GM21717 (cell line): ENCODE data around the gene POU2F1.
"Not testable (repeated sequence)": the region's sequence is repeated elsewhere in the genome, so short reads cannot be mapped to it uniquely, and the experiment has no call there.

ENCODE experiments used
- ATAC-seq: cut with Tn5 transposase; IDR thresholded peaks from one replicate; pipeline ENCODE4 v1.9.1; 2021; ENCODE audit warnings: mild to moderate bottlenecking, moderate library complexity; ENCODE audit not compliant: unreplicated experiment

POU2F1 gene

DNA sequence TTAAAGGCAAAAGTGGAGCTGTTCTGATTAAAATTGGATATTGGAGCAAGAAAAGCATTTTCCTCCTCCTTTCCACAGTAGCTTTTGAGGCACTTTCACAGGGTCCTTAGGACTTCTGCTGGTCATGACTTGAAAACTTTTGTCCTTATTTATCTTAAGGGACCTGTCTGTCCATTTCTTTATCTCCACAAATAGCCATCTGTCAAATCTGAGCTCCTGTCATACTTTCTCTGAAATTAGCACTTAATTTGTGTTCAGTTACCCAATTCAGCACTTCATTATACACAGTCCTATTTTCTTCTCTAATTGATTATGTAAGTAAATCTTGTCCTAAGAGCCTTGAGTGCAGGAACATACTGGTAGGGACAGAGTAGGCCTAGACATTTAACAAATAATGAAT is 9.8 kb downstream of the POU2F1 start:
- ATAC-seq = no peak

DNA sequence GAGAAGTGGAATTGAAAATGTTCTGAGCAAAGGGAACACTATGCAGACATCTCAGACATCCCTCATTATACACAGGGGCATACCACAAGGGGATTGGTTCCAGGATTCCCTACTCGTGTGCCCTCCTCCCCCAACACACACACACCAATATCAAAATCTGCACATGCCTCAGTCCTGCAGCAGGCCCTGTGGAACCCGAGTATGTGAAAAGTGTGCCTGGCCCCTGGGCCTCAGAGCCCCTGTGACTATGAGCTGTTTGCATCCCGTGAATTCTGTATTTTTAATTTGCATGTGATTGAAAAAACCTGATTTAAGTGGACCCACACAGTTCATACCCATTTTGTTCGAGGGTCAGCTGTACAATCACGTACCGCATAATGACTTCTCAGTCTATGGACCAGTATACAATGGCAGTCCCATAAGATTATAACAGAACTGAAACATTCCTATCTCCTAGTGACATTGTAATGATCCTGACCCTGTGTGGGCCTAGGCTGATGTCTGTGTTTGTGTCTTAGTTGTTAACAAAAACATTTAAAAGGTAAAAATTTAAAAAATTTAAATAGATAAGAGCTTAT is 11.3 kb downstream of the POU2F1 start:
- ATAC-seq = no peak

- no peak for ATAC-seq
Measured at GRCh38 chr1:167232801-167233200, 12.1 kb downstream of the POU2F1 start.

GRCh38 chr1:167233373-167233772 is 12.7 kb downstream of the POU2F1 start:
- no peak for ATAC-seq

DNA sequence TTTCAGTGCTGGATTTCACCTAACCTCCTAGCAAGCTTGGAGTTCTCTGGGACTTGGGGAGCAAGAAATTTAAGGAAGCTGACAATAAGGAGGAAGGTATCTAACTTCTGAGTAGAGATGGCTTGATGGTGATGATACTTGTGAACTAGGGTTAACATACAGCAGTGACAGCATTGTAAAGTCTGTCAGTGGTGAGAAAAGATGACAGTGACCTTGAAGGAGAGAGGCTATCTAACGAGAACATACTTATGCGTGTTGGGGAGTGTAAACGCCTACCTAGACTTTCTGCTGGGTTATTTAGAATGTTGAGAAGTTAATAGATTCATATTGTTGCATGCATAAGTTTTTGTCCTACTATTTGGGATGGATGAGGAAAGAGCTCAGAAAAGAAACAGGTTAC is 16.3 kb downstream of the POU2F1 start:
- no peak for ATAC-seq

- ATAC-seq = no peak
Measured at GRCh38 chr1:167238713-167239112, 18.0 kb downstream of the POU2F1 start.

DNA sequence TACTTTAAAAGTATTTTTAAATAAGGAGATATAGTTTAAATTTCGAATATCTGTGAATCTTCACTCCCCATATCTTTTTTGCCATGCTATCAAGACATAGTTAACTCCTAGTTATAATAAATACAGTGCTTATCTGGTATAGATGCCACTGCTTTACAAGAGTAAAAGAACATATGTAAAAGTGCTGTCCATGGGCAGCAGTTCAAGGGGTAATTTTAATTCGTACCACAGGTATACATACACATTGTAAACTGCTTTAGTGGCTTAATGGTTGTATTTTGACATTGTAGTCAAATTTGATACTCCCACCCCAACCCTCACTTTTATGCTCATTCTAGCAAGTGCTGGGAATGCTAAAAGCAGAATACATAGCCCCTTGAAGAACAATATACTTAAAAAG is 18.6 kb downstream of the POU2F1 start:
- ATAC-seq = no peak

DNA sequence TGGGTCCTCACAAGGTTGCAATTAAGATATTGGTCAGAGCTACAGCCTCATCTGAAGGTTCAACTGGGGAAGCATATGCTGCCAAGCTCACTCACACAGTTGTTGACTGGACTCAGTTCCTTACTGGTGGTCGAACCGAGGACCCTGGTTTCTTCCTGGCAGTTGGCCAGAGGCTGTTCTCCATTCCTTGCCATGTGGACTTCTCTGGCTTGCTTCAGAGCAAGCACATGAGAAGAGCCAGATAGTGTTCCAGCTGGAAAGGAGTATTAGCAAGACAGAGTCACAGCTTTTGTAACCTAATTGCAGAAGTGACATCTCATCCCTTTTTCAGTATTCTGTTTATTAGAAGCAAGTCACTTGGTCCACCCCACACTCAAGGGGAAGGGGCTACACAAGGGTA is 23.6 kb downstream of the POU2F1 start:
- no peak for ATAC-seq

DNA sequence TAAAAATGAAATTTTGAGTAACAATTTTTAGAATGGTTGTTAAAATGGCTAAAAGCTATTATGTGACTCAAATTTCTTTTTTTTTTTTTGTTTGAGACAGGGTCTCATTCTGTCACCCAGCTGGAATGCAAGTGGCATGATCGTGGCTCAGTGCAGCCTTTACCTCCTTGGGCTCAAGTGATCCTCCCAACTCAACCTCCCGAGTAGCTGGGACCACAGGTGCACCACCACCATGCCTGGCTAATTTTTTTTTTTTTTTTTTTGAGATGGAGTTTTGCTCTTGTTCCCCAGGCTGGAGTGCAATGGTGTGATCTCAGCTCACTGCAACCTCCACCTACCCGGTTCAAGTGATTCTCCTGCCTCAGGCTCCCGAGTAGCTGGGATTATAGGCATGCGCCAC is 24.5 kb downstream of the POU2F1 start:
- ATAC-seq = not testable (repeated sequence)

- no peak for ATAC-seq
Measured at GRCh38 chr1:167246971-167247370, 26.3 kb downstream of the POU2F1 start.

DNA sequence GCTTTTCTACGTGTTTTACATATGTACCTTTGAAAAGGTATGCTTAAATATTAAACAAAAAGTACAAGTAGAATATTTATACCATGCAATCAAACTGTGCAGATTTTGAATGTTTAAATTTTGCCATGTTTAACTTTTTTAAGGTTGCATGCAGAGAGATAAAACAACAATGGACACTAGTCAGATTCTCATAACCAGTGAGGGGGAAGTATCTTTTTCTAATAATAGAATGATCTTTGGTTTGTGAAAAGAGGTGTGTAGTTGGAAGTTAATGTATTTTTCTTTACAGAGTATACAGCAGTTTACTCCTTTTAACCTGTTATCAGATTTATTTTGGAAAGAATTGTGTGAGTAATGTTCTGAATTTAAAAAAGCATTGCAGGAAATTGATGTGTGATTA is 27.1 kb downstream of the POU2F1 start:
- ATAC-seq = no peak

DNA sequence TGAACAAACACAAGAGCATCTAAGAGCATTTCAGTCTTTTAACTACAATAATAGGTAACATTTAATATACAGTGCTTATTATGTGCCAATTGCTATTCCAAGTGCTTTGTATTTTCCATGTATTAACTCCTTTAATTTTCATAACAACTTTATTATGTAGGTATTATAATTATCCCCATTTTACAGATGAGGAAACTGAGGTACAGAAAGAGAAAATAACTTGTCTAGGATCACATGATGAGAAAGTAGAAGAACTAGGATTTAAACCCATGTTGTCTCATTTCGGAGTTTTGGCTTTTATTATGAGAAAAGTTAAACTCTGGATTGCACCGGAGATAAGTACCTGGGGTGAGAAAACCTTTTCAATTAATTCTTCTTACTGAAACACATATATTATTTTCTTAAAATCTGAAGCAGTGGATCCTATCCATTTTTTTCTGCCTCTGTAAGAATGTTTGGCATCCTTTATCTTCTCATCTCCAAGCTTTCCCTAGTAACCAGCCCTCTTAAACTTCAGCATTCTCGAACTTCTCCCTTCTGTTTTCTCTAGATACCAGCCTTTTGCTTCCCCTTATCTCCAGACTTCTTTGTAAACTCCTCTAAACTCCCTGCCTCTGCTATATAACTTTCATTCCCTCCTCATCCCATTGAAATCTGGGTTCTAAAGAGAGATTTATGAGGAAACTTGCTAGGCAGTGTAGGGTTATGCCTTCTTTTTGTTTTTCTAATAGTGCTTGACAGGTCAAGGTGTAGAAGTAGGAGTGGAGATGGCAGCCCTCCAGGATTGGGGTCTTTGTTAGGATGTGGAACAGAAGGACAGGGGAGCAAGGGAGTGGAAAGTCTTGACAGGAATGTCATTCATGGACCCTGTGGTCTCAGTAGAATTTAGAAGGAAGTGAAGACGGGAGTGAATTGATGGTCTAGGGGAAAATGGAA is 28.3 kb downstream of the POU2F1 start:
- ATAC-seq = no peak

GRCh38 chr1:167249702-167250101 is 29.0 kb downstream of the POU2F1 start:
- no peak for ATAC-seq

GRCh38 chr1:167250482-167250881 is 29.8 kb downstream of the POU2F1 start:
- ATAC-seq = no peak

- ATAC-seq = no peak
Measured at GRCh38 chr1:167251472-167251871, 30.8 kb downstream of the POU2F1 start.

DNA sequence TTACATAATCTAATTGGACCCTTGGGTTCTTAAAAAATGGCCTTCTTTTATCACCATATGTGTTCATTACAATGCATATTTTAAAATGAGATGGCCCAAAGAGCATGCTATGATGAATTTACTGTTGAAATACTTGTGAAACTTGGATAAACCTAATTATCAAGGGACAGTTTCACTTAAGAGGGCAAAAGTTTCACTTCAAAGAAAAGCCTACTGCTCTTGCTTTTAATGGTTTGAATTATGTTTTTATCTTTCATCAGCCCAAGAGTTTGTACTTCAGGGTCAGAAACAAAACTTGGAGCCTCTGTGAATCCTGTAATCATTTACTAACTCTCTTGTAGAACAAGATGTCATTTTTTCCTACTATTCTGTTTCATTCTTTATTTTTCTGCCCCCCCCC is 32.3 kb downstream of the POU2F1 start:
- ATAC-seq = no peak

DNA sequence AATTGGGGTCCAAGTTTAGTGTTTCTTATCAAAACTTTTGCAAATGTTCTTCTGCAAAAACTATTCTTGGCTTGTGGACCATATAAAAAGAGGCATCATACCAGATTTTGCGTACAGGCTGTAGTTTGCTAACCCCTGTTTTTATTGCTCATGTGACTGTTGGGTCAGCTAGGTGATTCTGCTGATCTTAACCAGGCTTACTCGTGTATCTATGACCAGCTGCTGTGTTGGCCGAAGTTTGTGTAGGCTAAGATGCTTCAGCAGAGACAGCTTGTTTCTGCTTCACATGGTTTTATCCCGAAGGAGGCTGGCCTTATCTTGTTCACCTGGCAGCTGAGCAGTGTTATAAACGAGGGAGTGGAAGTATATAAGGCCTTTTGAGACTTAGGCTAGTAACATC is 38.2 kb downstream of the POU2F1 start:
- ATAC-seq = no peak

DNA sequence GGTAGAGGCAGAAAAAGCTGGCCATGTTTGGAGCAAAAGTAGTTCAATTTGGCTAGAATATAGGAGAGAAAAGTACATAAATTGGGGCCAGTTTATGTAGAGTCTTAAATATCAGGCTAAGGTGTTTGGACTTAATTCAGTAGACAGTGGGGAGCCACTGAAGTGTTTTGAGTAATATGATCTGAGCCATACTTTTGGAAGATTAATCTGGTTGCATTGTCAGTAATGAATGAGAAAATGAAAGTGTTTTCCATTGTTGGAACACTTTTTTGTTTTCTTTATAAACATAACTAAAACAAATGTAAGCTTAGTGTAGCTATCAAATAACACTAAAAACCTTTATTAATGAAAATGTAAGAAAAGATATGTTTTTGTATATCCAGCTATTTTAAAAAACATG is 42.1 kb downstream of the POU2F1 start:
- ATAC-seq = no peak

DNA sequence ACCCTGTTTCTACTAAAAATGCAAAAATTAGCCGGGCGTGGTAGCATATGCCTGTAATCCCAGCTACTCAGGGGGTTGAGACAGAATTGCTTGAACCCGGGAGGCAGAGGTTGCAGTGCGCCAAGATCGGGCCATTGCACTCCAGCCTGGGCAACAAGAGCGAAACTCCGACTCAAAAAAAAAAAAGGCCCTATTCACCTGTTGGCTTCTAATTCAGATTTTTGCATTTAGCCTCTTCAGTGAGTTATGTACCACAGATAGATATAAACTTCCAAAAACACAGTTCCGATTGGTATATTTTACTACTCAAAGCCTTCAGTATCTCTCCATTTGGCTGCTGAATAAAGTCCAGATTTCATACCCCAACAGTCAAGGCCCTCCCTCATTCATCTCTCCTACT is 42.7 kb downstream of the POU2F1 start:
- no peak for ATAC-seq

DNA sequence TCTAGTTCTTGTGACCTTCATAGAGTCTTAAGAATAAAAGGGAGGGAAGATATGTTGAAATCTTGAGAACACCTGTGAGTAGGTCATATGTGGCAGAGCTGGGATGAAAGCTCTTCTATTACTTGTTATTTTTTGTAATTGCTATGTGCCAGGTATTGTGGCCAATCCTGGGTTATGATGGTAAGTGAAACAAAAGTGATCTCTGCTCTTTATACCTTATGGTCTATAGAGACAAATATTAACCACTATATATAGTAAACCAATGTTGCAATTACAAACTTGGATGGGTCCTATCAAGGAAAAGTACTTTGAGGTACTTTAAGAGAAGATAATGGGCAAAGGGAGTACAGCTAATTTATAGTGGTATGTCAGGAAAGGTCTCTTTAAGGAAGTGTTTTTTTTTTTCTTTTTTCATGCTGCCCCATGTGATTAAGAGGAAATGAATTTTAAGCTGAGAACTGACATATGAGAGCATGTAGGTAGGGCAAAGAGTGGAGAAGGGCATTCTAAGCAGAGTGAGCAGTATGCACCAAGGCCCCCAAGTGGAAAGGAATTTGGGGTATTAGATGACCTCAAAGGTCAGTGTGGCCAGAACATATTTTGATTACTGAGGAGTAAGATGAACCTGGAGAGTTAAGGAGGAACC is 43.3 kb downstream of the POU2F1 start:
- ATAC-seq = no peak

DNA sequence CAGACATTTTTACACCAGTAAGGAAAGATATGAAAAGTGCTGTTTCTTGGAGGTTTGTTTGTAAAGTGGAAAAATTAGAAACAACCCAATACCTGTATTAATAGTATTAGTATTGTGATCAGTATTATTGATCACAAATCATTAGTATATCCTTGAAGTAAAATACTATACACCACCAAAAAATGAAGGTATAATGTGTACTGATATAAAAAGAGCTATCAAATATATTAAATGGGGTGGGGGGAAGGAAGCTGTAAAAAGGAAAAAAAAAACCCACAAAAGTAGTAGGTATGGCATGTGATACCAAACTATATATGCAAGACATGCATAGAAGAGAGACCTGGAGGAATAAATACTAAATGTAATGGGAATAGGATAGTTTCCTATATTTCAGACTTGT is 46.3 kb downstream of the POU2F1 start:
- no peak for ATAC-seq

DNA sequence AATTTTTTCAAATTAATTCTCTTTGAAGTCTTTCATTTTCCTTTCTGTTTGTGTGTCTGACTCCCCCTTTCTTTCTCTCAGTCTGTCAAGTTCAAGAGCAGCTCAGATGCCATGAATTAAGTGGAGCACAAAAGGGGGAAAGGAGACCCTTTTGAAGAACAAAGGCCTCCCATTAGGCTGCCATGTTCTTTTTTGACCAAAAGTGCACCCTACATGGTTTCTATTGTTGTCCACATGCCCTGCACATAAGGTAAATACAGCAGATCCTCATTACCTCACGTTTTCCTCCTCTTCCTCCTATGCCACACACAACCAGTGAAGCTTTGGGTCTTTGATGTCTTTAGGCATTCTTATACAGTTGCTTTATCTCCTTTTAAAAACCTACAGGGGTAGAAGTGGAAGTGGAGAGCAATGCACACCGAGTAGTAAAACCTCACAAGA is 47.7 kb downstream of the POU2F1 start:
- ATAC-seq = no peak
